H1 (cell line): Measurements from ENCODE around the gene SNRPA1.

ENCODE experiments used
- BCL11A ChIP-seq, 2 experiments: IDR thresholded peaks; one replicate each; pipeline ENCODE4 v1.6.1; 2011; ENCODE audit warnings: low read depth in 2 of 2, low read length in 2 of 2, mild to moderate bottlenecking in 2 of 2
- CHD2 ChIP-seq: IDR thresholded peaks from 2 replicates; pipeline ENCODE4 v1.6.1; 2012; ENCODE audit warnings: low read length, improper control_type of control experiment
- CTCF ChIP-seq, 3 experiments: IDR thresholded peaks; 1 replicate in 2 of 3; 2 replicates in 1 of 3; pipeline versions ENCODE4 v1.5.1 to v1.6.1; 2011; ENCODE audit warnings: low read length in 3 of 3, mild to moderate bottlenecking in 3 of 3, inconsistent platforms in 2 of 3, low read depth in 1 of 3, moderate library complexity in 1 of 3; ENCODE audit not compliant: insufficient read depth in 1 of 3; ENCODE audit errors: control extremely low read depth in 1 of 3
- EP300 ChIP-seq, 2 experiments: IDR thresholded peaks; 1 replicate in 1 of 2; 2 replicates in 1 of 2; pipeline ENCODE4 v1.6.1; 2011 to 2012; ENCODE audit warnings: low read depth in 2 of 2, low read length in 2 of 2, mild to moderate bottlenecking in 2 of 2, borderline replicate concordance in 1 of 2, inconsistent platforms in 1 of 2, moderate library complexity in 1 of 2
- GTF2F1 ChIP-seq: IDR thresholded peaks from 2 replicates; pipeline ENCODE4 v1.6.1; 2012; ENCODE audit warnings: low read depth, low read length, improper control_type of control experiment, borderline replicate concordance
- MAFK ChIP-seq: IDR thresholded peaks from 2 replicates; pipeline ENCODE4 v1.6.1; 2012; ENCODE audit warnings: low read depth, mild to moderate bottlenecking, improper control_type of control experiment, low read length
- PHF8 ChIP-seq: fragments of 200-600 bp; sonication (generic); conservative IDR thresholded peaks from 2 replicates; pipeline ENCODE4 v1.7.1; 2012; ENCODE audit warnings: low read depth, mild to moderate bottlenecking, inconsistent platforms, low read length, moderate library complexity
- SUZ12 ChIP-seq: fragments of 200-600 bp; sonication (generic); IDR thresholded peaks from 2 replicates; pipeline ENCODE4 v1.6.1; 2012; ENCODE audit warnings: mild to moderate bottlenecking, inconsistent platforms, low read length, moderate library complexity, mixed read lengths
- TBP ChIP-seq: IDR thresholded peaks from 2 replicates; pipeline ENCODE4 v1.6.1; 2011; ENCODE audit warnings: low read depth, low read length, improper control_type of control experiment
- USF2 ChIP-seq: IDR thresholded peaks from 2 replicates; pipeline ENCODE4 v1.6.1; 2011; ENCODE audit warnings: low read length, improper control_type of control experiment
- TF ChIP-seq, protein P1 (sequence below): IDR thresholded peaks from 2 replicates; pipeline ENCODE4 v1.6.1; 2012; ENCODE audit warnings: inconsistent platforms
- TF ChIP-seq, protein P2 (sequence below): IDR thresholded peaks from 2 replicates; pipeline ENCODE4 v1.6.1; 2012; ENCODE audit warnings: low read length, inconsistent platforms

- TF ChIP-seq EP300 (IDR thresholded peaks at IDR 0.05; ENCODE audit: borderline replicate concordance in 1 of 2, low read depth in 2 of 2, low read length in 2 of 2) (no peak), TBP (no peak), CTCF (IDR thresholded peaks at IDR 0.05; ENCODE audit: control extremely low read depth in 1 of 3, insufficient read depth in 1 of 3, low read depth in 1 of 3, low read length in 3 of 3) (no peak), SUZ12 (no peak), USF2 (no peak), GTF2F1 (no peak), PHF8 (no peak), BCL11A (IDR thresholded peaks at IDR 0.05; ENCODE audit: low read depth in 2 of 2, low read length in 2 of 2) (no peak), MAFK (no peak), CHD2 (no peak)
- TF ChIP-seq, protein P1, sequence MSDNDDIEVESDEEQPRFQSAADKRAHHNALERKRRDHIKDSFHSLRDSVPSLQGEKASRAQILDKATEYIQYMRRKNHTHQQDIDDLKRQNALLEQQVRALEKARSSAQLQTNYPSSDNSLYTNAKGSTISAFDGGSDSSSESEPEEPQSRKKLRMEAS, result no peak
- TF ChIP-seq, protein P2, sequence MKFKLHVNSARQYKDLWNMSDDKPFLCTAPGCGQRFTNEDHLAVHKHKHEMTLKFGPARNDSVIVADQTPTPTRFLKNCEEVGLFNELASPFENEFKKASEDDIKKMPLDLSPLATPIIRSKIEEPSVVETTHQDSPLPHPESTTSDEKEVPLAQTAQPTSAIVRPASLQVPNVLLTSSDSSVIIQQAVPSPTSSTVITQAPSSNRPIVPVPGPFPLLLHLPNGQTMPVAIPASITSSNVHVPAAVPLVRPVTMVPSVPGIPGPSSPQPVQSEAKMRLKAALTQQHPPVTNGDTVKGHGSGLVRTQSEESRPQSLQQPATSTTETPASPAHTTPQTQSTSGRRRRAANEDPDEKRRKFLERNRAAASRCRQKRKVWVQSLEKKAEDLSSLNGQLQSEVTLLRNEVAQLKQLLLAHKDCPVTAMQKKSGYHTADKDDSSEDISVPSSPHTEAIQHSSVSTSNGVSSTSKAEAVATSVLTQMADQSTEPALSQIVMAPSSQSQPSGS, result no peak
These were observed 20.0 kb downstream of the SNRPA1 start for GRCh38 chr15:101275018-101275417.
